Measurements from ENCODE around the gene PRKAG1. TPM values are rescaled to one million over a fixed set of nuclear protein-coding genes. Genes with fewer than 3 reads are reported as not detected.

PRKAG1 gene
- total RNA-seq, 1 experiment from 2014 or later: 50.7 TPM

GRCh38 chr12:48980953-48981756 is 37.4 kb downstream of the PRKAG1 start:
- BruUV-seq (replicated peaks): no TSS peak
- Histone ChIP-seq H3K36me3 (ENCODE audit: insufficient read depth, low read length, poor library complexity, severe bottlenecking) (no peaks in the 10 kb centered on the region), H3K27me3 (replicated peaks; ENCODE audit: insufficient read depth, low read depth, low read length, poor library complexity) (peaks cover 78% of the 10 kb centered on the region), H3K9me3 (ENCODE audit: low read depth, low read length, poor library complexity, severe bottlenecking) (no peaks in the 10 kb centered on the region), H3K4me3 (ENCODE audit: low read depth, low read length, poor library complexity, severe bottlenecking) (peak overlapping the region; percentile 32), H3K27ac (ENCODE audit: low read depth, low read length, poor library complexity, severe bottlenecking) (no peak overlapping the region), H3K4me1 (ENCODE audit: insufficient read depth, low read length, poor library complexity, severe bottlenecking) (peaks cover 42% of the 10 kb centered on the region)
- ChIA-PET CTCF (interaction anchor here (1.3 kb wide), 1 partner anchor 17 kb away, joined by 3 read pairs; no protein-coding TSS in a partner anchor), POLR2A (ENCODE audit: low non-redundant PET) (no interaction called here)
- TF ChIP-seq EZH2 (IDR thresholded peaks at IDR 0.05; ENCODE audit: borderline replicate concordance, low read depth, low read length, poor library complexity, severe bottlenecking): peak; percentile 73
- no peak for TF ChIP-seq CTCF (conservative IDR thresholded peaks at IDR 0.05; ENCODE audit: low read depth, low read length)
- no peak for DNase-seq (ENCODE audit: low spot score)
- intact Hi-C loops (cut with micrococcal nuclease; ENCODE audit: unreplicated experiment): no loop called here

- peaks cover 35% of the 10 kb centered on the region for H3K4me1 ChIP-seq (ENCODE audit: insufficient read depth, low read length, poor library complexity, severe bottlenecking)
- intact Hi-C loops (cut with micrococcal nuclease; ENCODE audit: unreplicated experiment): no loop called here
- no peaks in the 10 kb centered on the region for H3K9me3 ChIP-seq (ENCODE audit: low read depth, low read length, poor library complexity, severe bottlenecking)
- H3K27me3 ChIP-seq (replicated peaks; ENCODE audit: insufficient read depth, low read depth, low read length, poor library complexity): peaks cover 78% of the 10 kb centered on the region
- POLR2A ChIA-PET (ENCODE audit: low non-redundant PET): no interaction called here
- TF ChIP-seq EZH2 (IDR thresholded peaks at IDR 0.05; ENCODE audit: borderline replicate concordance, low read depth, low read length, poor library complexity, severe bottlenecking) (peak; percentile 93), CTCF (conservative IDR thresholded peaks at IDR 0.05; ENCODE audit: low read depth, low read length) (no peak; the same call in 1 of the 2 replicates)
- no peak for DNase-seq (ENCODE audit: low spot score)
- no TSS peak for BruUV-seq (replicated peaks)
- H3K36me3 ChIP-seq (ENCODE audit: insufficient read depth, low read length, poor library complexity, severe bottlenecking): no peaks in the 10 kb centered on the region
- H3K27ac ChIP-seq (ENCODE audit: low read depth, low read length, poor library complexity, severe bottlenecking): no peak overlapping the region
- CTCF ChIA-PET: interaction anchor here (1.0 to 1.8 kb wide), 3 partner anchors 8 to 127 kb away, joined by 3 to 8 read pairs (median 4); no protein-coding TSS in a partner anchor
- H3K4me3 ChIP-seq (ENCODE audit: low read depth, low read length, poor library complexity, severe bottlenecking): peak overlapping the region; percentile 32
These were observed 38.1 kb downstream of the PRKAG1 start for GRCh38 chr12:48980389-48980952.

- H3K27me3 ChIP-seq (replicated peaks; ENCODE audit: insufficient read depth, low read depth, low read length, poor library complexity): peaks cover 75% of the 10 kb centered on the region
- H3K36me3 ChIP-seq (ENCODE audit: insufficient read depth, low read length, poor library complexity, severe bottlenecking): no peaks in the 10 kb centered on the region
- intact Hi-C loops (cut with micrococcal nuclease; ENCODE audit: unreplicated experiment): loop anchor here (5.0 kb wide), 1 partner anchor 127 kb away; the partner anchor contains the start of gene DDX23
- POLR2A ChIA-PET (ENCODE audit: low non-redundant PET): no interaction called here
- TF ChIP-seq CTCF (conservative IDR thresholded peaks at IDR 0.05; ENCODE audit: low read depth, low read length) (no peak), EZH2 (IDR thresholded peaks at IDR 0.05; ENCODE audit: borderline replicate concordance, low read depth, low read length, poor library complexity, severe bottlenecking) (no peak)
- no peak overlapping the region for H3K27ac ChIP-seq (ENCODE audit: low read depth, low read length, poor library complexity, severe bottlenecking)
- H3K4me1 ChIP-seq (ENCODE audit: insufficient read depth, low read length, poor library complexity, severe bottlenecking): peaks cover 32% of the 10 kb centered on the region
- CTCF ChIA-PET: interaction anchor here (0.5 to 1.8 kb wide), 3 partner anchors 8 to 232 kb away, joined by 4 to 8 read pairs (median 5); no protein-coding TSS in a partner anchor
- no peak for DNase-seq (ENCODE audit: low spot score)
- peak overlapping the region; percentile 32 for H3K4me3 ChIP-seq (ENCODE audit: low read depth, low read length, poor library complexity, severe bottlenecking)
- no peaks in the 10 kb centered on the region for H3K9me3 ChIP-seq (ENCODE audit: low read depth, low read length, poor library complexity, severe bottlenecking)
- no TSS peak for BruUV-seq (replicated peaks)
These were observed 38.8 kb downstream of the PRKAG1 start for GRCh38 chr12:48979602-48980388.

Data from A673 (cell line).